GM21526 (cell line): ENCODE measurements around the gene C9.
"Not testable (repeated sequence)": the region's sequence is repeated elsewhere in the genome, so short reads cannot be mapped to it uniquely, and the experiment has no call there.

Experiments used
- ATAC-seq: cut with Tn5 transposase; IDR thresholded peaks from one replicate; pipeline ENCODE4 v1.9.1; 2021; ENCODE audit warnings: moderate library complexity; ENCODE audit not compliant: unreplicated experiment, low FRiP score

Gene C9

GRCh38 chr5:39364367-39364766, at the start of gene C9:
TSS of gene C9 (minus strand) at chr5:39364495. CDS start at chr5:39364464, 31 bp downstream.
- ATAC-seq = no peak

- no peak for ATAC-seq
Measured at GRCh38 chr5:39413771-39414170, 49.5 kb upstream of the C9 start.

DNA sequence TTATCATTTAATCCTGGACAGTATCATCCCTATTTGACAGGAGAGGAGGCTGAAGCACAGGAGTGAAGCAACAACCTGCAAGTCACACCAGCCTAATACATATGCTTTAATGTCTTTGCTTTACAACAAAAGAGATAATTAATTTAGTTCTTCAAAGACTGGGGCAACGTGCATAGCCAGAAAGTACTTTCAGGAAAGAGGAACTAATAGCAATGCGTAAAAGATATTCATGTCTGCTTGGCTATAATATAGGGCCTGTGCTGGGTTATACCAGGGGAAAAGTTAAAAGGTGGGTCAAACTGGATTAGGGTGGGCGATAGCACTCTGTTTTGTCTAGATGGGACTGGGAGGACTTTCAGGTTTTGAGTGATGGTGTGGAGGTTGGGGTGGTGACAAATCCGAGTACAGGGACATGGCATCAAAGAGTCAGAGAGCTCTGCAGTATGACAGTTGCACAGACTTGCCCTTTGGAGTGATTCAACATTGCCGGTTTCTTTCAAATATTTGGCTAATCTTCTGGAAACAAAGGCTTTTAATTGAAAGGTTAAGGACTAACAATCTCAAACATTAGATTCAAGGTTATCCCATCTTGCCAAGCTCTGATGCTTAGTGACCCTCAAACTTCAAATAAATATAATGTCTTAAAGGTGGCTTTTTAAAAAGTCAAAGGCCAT, 48.6 kb upstream of the C9 start:
- ATAC-seq = no peak

GRCh38 chr5:39411985-39412384, 47.7 kb upstream of the C9 start:
- no peak for ATAC-seq

DNA sequence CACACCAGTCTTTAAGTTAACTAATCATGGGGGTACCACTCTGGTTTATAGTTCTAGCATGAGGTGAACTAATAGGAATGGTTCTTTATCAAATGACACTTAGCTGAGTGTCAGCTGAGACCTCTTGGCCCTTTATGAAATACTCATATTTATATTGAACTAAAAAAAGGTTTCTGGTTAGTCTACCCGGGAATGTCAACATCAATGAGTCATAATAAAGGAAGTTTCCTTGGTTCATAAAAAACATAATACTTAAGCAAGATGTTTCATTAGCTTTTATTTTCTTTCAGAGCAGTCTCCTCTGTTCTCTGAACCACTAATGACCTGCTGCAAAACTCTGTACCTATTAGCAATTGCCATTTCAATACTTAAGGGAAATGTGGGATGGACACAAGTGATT, 46.8 kb upstream of the C9 start:
- ATAC-seq = no peak

DNA sequence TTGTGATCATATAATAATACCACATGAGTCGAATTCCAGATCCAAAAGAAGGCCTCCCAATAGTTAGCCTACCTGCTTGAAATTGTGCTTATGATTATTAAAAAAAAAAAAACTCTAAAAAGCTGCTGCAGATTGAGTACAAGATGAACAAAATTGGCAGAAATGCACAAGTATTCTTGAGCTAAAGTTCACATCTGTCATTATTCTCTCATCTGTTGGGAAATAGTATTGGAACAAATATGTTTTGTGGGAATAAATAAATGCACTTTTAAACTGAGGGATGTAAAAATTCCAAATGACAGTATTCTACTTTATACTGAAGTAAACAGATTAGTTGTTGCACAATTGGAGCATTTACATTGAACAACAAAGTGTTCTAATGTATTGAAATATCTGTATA, 44.7 kb upstream of the C9 start:
- ATAC-seq = no peak

GRCh38 chr5:39405083-39405843, 41.0 kb upstream of the C9 start:
- no peak for ATAC-seq

- ATAC-seq = not testable (repeated sequence)
Measured at GRCh38 chr5:39403761-39404160, 39.5 kb upstream of the C9 start.

GRCh38 chr5:39402140-39402539, 37.8 kb upstream of the C9 start:
- not testable (repeated sequence) for ATAC-seq

- ATAC-seq = no peak
Measured at GRCh38 chr5:39400713-39401578, 36.7 kb upstream of the C9 start.

DNA sequence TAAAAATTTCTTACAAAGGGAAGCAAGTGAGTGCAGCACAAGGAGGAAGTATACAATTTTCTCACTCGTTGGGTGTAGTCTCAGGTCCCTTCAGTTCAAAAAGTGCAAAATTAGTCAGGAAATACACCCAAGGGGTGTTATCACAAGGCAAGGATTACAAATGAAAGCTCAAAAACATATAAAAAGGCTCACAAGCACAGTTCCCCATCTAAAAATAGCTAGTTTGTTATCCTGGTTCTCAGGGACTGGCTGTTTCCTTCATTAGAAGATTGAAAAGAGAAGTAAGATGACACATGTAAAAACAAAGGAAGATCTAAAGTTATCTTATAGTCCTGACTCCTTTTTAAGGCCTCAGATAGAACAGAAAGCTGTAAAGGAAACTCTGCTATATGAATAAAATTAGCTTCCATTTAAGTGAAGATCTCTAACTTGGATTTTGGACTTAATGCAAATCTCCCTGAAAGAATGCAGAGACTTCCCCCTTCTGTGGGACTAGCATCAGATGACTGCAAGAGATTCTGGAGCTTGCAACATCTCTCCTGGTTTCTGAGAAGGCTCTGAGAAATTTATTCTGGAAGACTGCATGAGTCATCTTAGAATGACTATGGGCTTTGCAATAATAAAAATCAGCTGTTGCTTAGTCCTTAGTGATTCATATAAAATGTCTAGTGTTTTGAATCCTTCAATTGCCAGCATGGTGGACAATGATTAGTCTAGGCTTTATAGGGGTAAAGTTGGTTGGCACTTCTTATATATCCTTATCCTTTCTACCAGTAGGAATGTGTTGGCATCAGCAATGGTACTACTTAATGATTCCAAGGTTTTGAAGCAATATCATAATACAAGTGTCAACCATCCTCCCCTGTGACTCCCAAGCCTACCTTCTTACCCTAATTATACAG, 35.1 kb upstream of the C9 start:
- no peak for ATAC-seq

DNA sequence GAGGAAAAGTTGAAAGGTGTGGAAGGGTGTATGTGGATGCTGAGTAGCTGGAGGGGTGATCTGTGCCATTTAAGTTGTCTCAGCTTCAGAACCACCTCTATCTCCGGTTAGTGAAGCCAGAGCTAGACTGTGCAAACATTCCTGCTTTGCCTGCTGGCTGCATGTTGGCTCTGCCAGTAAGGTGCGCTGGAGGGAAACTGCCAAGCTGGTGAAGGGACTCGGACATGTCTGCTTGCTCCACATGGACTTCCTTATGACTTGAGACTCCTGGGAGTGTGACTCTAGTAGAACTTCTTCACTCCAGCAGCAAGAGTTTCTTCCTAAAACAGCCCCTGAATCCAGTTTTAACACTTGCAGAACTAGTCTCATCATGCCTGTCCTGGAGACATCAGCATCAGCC, 32.5 kb upstream of the C9 start:
- no peak for ATAC-seq

GRCh38 chr5:39395521-39395920, 31.2 kb upstream of the C9 start:
- no peak for ATAC-seq

GRCh38 chr5:39394946-39395345, 30.7 kb upstream of the C9 start:
- no peak for ATAC-seq

GRCh38 chr5:39390945-39391344, 26.6 kb upstream of the C9 start:
- no peak for ATAC-seq

GRCh38 chr5:39387293-39387692, 23.0 kb upstream of the C9 start:
- ATAC-seq = no peak

GRCh38 chr5:39384271-39384670, 20.0 kb upstream of the C9 start:
- no peak for ATAC-seq

- ATAC-seq = no peak
Measured at GRCh38 chr5:39381376-39381775, 17.1 kb upstream of the C9 start.

- ATAC-seq = no peak
Measured at GRCh38 chr5:39379693-39380092, 15.4 kb upstream of the C9 start.

DNA sequence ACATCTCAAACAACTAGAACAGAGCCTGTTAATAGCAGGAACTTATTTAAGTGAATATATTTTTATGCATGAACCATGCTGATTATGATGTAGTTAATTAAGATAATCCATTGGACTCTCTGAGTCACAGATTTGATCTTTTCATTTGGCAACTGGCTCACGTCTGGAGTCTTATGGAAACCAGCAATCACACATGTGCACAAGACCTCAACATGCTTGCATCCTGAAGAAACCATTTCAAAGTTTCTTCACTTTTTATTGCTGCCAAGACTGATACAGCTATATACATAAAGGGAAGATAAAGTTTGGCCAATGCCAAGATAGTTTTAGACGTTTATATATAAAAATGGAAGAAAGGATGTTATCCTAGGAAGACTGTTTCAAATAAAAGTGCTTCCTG, 13.3 kb upstream of the C9 start:
- ATAC-seq = no peak
